22Rv1 (cell line): ENCODE measurements around the gene VEGFB.

ENCODE experiments used
- CTCF ChIP-seq: fragments of 450-650 bp; IDR thresholded peaks from 2 replicates; pipeline ENCODE4 v1.5.1; 2017; ENCODE audit warnings: mild to moderate bottlenecking
- ZFX ChIP-seq: fragments of 450-650 bp; IDR thresholded peaks from 2 replicates; pipeline ENCODE4 v1.6.1; 2017; ENCODE audit warnings: antibody characterized with exemption, borderline replicate concordance

- TF ChIP-seq CTCF: no peak
- TF ChIP-seq ZFX: no peak
Measured at GRCh38 chr11:64283092-64283491, 48.7 kb downstream of the VEGFB start.
